ENCODE results near the gene UTY. TPM values are rescaled to one million over a fixed set of nuclear protein-coding genes. Genes with fewer than 3 reads are reported as not detected.

Gene UTY
- total RNA-seq, 1 experiment from 2014 or later, result not detected

DNA sequence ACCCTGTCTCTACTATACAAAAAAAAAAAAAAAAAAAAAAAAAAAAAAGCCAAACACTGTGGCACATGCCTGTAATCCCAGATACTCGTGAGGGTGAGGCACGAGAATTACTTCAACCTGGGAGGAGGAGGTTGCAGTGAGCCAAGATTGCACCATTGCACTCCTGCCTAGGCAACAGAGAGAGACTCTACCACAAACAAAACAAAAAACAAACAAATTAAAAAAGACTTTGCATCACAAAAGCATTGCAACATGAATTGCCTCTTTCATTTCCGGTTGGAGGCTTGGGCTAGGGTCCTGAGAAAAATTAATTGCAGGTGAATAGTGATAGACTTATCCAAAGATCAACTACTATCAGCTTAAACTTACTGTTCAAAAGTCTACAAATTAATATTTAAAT lies 180.4 kb downstream of the UTY start:
- H2AFZ ChIP-seq (ENCODE audit: low read length), result no peak overlapping the region
- Mint-ChIP-seq H3K27me3 (ENCODE audit: low read depth) (no peaks in the 10 kb centered on the region), H3K4me1 (no peaks in the 10 kb centered on the region), H3K27ac (no peak overlapping the region), H3K4me3 (no peak overlapping the region), H3K36me3 (ENCODE audit: insufficient read depth in 1 of 3, low read depth in 3 of 3) (no peaks in the 10 kb centered on the region), H3K9me3 (no peaks in the 10 kb centered on the region)
- H2AK5ac ChIP-seq (ENCODE audit: insufficient read length, low read length), result no peak overlapping the region
- no peak overlapping the region for H2BK5ac ChIP-seq (ENCODE audit: insufficient read length, low read length)
- H3K14ac ChIP-seq (ENCODE audit: insufficient read depth, low read length), result no peak overlapping the region
- no peak overlapping the region for H3K23ac ChIP-seq (ENCODE audit: insufficient read length, low read depth, low read length)
- no peak overlapping the region for H4K8ac ChIP-seq (replicated peaks; ENCODE audit: insufficient read length, low read depth, low read length)
- H3K56ac ChIP-seq (ENCODE audit: insufficient read length, low read depth, low read length), result no peak overlapping the region
- H3K4me1 ChIP-seq (ENCODE audit: insufficient read depth, low read length), result no peaks in the 10 kb centered on the region
- no peak overlapping the region for H3K4me2 ChIP-seq (ENCODE audit: insufficient read depth, insufficient read length, low read length)
- no peaks in the 10 kb centered on the region for H4K20me1 ChIP-seq (ENCODE audit: control insufficient read depth, insufficient read depth, insufficient read length)
- H3K27me3 ChIP-seq (ENCODE audit: insufficient read depth, low read length), result no peaks in the 10 kb centered on the region
- no peak overlapping the region for H3K4ac ChIP-seq (ENCODE audit: low read depth, low read length)
- no peak overlapping the region for H3T11ph ChIP-seq (ENCODE audit: low read length)
- no peak overlapping the region for H2BK12ac ChIP-seq (ENCODE audit: insufficient read length, low read depth, low read length)
- H3K79me1 ChIP-seq (ENCODE audit: insufficient read depth, low read depth, low read length, poor library complexity, severe bottlenecking), result no peaks in the 10 kb centered on the region
- no peaks in the 10 kb centered on the region for H3K9me3 ChIP-seq (ENCODE audit: control insufficient read depth, low read depth, low read length)
- H3K9ac ChIP-seq (ENCODE audit: extremely low read depth, insufficient read length, low read length), result no peak overlapping the region
- TF ChIP-seq, protein P1, sequence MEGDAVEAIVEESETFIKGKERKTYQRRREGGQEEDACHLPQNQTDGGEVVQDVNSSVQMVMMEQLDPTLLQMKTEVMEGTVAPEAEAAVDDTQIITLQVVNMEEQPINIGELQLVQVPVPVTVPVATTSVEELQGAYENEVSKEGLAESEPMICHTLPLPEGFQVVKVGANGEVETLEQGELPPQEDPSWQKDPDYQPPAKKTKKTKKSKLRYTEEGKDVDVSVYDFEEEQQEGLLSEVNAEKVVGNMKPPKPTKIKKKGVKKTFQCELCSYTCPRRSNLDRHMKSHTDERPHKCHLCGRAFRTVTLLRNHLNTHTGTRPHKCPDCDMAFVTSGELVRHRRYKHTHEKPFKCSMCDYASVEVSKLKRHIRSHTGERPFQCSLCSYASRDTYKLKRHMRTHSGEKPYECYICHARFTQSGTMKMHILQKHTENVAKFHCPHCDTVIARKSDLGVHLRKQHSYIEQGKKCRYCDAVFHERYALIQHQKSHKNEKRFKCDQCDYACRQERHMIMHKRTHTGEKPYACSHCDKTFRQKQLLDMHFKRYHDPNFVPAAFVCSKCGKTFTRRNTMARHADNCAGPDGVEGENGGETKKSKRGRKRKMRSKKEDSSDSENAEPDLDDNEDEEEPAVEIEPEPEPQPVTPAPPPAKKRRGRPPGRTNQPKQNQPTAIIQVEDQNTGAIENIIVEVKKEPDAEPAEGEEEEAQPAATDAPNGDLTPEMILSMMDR (conservative IDR thresholded peaks at IDR 0.05), result no peak
- H2BK15ac ChIP-seq (ENCODE audit: low read depth, low read length), result no peak overlapping the region
- DNase-seq, result no peak
- no peaks in the 10 kb centered on the region for H3K79me2 ChIP-seq (ENCODE audit: insufficient read depth, low read length)
- H2BK120ac ChIP-seq (ENCODE audit: low read depth, low read length, poor library complexity, severe bottlenecking), result no peak overlapping the region
- H2BK20ac ChIP-seq (ENCODE audit: low read depth, low read length, poor library complexity, severe bottlenecking), result no peak overlapping the region
- no peak overlapping the region for H3K27ac ChIP-seq (ENCODE audit: insufficient read length, low read depth, low read length)
- H4K5ac ChIP-seq (ENCODE audit: insufficient read length, low read depth, low read length), result no peak overlapping the region
- WGBS (ENCODE audit: extremely low coverage, insufficient read length, low lambda C conversion rate), result no CpG with 5 or more reads among the region's 3 CpGs
- no peak overlapping the region for H4K91ac ChIP-seq (ENCODE audit: insufficient read length, low read depth, low read length)
- no peak overlapping the region for H3K18ac ChIP-seq (ENCODE audit: insufficient read length, low read depth, low read length)
- no peaks in the 10 kb centered on the region for H3K23me2 ChIP-seq (ENCODE audit: insufficient read length, low read depth, low read length, poor library complexity, severe bottlenecking)
